Panc1 (cell line): ENCODE results near the gene PHACTR4.
"Not testable (repeated sequence)": the region's sequence is repeated elsewhere in the genome, so short reads cannot be mapped to it uniquely, and the experiment has no call there.

Source experiments
- CTCF ChIP-seq: fragments of 450-650 bp; IDR thresholded peaks from 2 replicates; pipeline ENCODE4 v1.5.1; 2017; ENCODE audit warnings: mild to moderate bottlenecking
- POLR2AphosphoS5 ChIP-seq: IDR thresholded peaks from 2 replicates; pipeline ENCODE4 v1.6.1; 2012; ENCODE audit warnings: mild to moderate bottlenecking, low read depth, low read length, moderate library complexity
- REST ChIP-seq, 2 experiments: IDR thresholded peaks; 2 replicates each; pipeline ENCODE4 v1.6.1; 2011 to 2012; ENCODE audit warnings: low read depth in 2 of 2, control low read depth in 1 of 2, low read length in 1 of 2, mild to moderate bottlenecking in 1 of 2, moderate library complexity in 1 of 2; ENCODE audit not compliant: insufficient read depth in 1 of 2
- SIN3A ChIP-seq: IDR thresholded peaks from 2 replicates; pipeline ENCODE4 v1.6.1; 2012; ENCODE audit warnings: low read depth, mild to moderate bottlenecking, low read length, moderate library complexity, borderline replicate concordance; ENCODE audit not compliant: insufficient read depth
- TCF7L2 ChIP-seq: IDR thresholded peaks from 2 replicates; pipeline ENCODE4 v1.6.1; 2011; ENCODE audit warnings: mild to moderate bottlenecking, low read depth, low read length, inconsistent platforms

- not testable (repeated sequence) for TF ChIP-seq POLR2AphosphoS5; CTCF; TCF7L2; SIN3A; REST (IDR thresholded peaks at IDR 0.05; ENCODE audit: insufficient read depth in 1 of 2, low read depth in 2 of 2, low read length in 1 of 2)
Measured at GRCh38 chr1:28479497-28479896, 110.0 kb downstream of the PHACTR4 start.
